ENCODE measurements around the gene GALNT17. TPM values are rescaled to one million over a fixed set of nuclear protein-coding genes. Genes with fewer than 3 reads are reported as not detected.

Gene GALNT17
- total RNA-seq, 1 donor: 0.36 TPM

DNA sequence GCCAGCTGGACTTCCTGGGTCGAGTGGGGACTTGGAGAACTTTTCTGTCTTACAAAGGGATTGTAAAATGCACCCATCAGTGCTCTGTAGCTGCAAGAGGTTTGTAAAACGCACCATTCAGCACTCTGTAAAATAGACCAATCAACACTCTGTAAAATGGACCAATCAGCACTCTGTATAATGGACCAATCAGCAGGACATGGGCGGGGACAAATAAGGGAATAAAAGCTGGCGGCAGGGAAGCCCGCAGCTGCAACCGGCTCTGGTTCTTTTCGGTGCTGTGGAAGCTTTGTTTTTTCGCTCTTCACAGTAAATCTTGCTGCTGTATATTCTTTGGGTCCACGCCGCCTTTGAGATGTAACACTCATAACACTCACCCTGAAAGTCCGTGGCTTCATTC, 151.9 kb downstream of the GALNT17 start:
- H3K4me2 ChIP-seq (ENCODE audit: insufficient read depth, low read length): no peak overlapping the region
- no peak overlapping the region for H3K4me3 ChIP-seq (ENCODE audit: insufficient read depth, low read length)
- TF ChIP-seq, protein P1, sequence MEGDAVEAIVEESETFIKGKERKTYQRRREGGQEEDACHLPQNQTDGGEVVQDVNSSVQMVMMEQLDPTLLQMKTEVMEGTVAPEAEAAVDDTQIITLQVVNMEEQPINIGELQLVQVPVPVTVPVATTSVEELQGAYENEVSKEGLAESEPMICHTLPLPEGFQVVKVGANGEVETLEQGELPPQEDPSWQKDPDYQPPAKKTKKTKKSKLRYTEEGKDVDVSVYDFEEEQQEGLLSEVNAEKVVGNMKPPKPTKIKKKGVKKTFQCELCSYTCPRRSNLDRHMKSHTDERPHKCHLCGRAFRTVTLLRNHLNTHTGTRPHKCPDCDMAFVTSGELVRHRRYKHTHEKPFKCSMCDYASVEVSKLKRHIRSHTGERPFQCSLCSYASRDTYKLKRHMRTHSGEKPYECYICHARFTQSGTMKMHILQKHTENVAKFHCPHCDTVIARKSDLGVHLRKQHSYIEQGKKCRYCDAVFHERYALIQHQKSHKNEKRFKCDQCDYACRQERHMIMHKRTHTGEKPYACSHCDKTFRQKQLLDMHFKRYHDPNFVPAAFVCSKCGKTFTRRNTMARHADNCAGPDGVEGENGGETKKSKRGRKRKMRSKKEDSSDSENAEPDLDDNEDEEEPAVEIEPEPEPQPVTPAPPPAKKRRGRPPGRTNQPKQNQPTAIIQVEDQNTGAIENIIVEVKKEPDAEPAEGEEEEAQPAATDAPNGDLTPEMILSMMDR (IDR thresholded peaks at IDR 0.05; ENCODE audit: extremely low read depth, low read depth, low read length): no peak
- no peaks in the 10 kb centered on the region for H3K27me3 ChIP-seq (ENCODE audit: insufficient read depth, low read length)
- no peaks in the 10 kb centered on the region for H3K36me3 ChIP-seq (ENCODE audit: insufficient read depth, low read length)
- no peaks in the 10 kb centered on the region for H3K79me2 ChIP-seq (ENCODE audit: insufficient read depth, low read length)
- no peak overlapping the region for H3K27ac ChIP-seq (ENCODE audit: low read depth, low read length)
- no peak overlapping the region for H2AFZ ChIP-seq (ENCODE audit: low read length)
- no peaks in the 10 kb centered on the region for H4K20me1 ChIP-seq (ENCODE audit: insufficient read depth, low read length)
- H3K4me1 ChIP-seq (ENCODE audit: insufficient read depth, low read length): no peaks in the 10 kb centered on the region
- H3K9me3 ChIP-seq (ENCODE audit: low read depth, low read length): no peaks in the 10 kb centered on the region
- DNase-seq (ENCODE audit: insufficient read length, low spot score, missing footprints): no peak

DNA sequence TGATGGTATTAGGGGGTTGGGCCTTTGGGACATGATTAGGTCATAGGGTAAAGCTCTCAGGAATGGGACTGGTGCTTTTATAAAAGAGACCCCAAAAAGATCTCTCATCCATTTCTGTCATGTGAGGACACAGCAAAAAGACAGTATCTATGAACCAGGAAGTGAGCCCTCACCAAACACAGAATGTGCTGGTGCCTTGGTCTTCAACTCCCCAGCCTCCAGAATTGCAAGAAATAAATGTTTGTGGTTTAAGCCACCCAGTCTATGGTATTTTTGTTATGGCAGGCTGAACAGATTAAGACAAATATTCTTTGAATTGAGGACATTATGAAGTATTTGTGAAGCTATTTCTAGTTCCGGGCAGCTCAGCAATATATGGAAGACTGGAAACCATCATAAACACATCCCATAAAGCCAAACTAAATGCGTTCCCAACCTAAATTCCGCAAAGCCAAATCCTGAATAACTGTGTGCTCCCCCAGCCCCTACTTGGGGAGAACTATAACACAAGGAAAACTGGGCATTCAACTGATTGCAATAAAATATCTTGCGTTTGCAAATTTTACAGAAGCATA, 153.7 kb downstream of the GALNT17 start:
- H3K4me1 ChIP-seq (ENCODE audit: insufficient read depth, low read length): no peaks in the 10 kb centered on the region
- no peaks in the 10 kb centered on the region for H3K27me3 ChIP-seq (ENCODE audit: insufficient read depth, low read length)
- H2AFZ ChIP-seq (ENCODE audit: low read length): no peak overlapping the region
- no peak overlapping the region for H3K4me2 ChIP-seq (ENCODE audit: insufficient read depth, low read length)
- no peak overlapping the region for H3K27ac ChIP-seq (ENCODE audit: low read depth, low read length)
- DNase-seq (ENCODE audit: insufficient read length, low spot score, missing footprints): no peak
- TF ChIP-seq, protein P1 (IDR thresholded peaks at IDR 0.05; ENCODE audit: extremely low read depth, low read depth, low read length): no peak
- H3K9me3 ChIP-seq (ENCODE audit: low read depth, low read length): no peaks in the 10 kb centered on the region
- H3K79me2 ChIP-seq (ENCODE audit: insufficient read depth, low read length): no peaks in the 10 kb centered on the region
- no peak overlapping the region for H3K4me3 ChIP-seq (ENCODE audit: insufficient read depth, low read length)
- H3K36me3 ChIP-seq (ENCODE audit: insufficient read depth, low read length): no peaks in the 10 kb centered on the region
- H4K20me1 ChIP-seq (ENCODE audit: insufficient read depth, low read length): no peaks in the 10 kb centered on the region

DNA sequence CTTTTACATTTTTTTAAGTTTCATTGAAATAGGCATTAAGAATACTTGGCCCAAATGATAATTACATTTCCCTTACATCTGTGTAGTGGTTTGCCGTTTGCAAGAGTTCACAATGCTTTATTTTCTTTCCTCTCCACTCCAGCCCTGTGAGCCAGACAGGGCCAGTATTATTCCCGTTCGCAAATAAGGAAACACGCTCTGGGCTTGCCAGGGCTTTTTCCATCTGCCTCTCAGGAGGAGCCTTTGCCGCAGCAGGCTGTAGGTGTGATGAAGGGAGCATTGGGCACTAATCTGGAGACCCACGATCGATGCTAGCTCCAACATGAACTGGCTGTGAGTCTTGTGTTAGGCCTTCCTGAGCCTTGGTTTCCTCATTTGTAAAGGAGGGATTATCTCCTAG, 154.4 kb downstream of the GALNT17 start:
- DNase-seq (ENCODE audit: insufficient read length, low spot score, missing footprints): no peak
- TF ChIP-seq, protein P1 (IDR thresholded peaks at IDR 0.05; ENCODE audit: extremely low read depth, low read depth, low read length): no peak
- Histone ChIP-seq H3K4me3 (ENCODE audit: insufficient read depth, low read length) (no peak overlapping the region), H3K4me2 (ENCODE audit: insufficient read depth, low read length) (no peak overlapping the region), H3K9me3 (ENCODE audit: low read depth, low read length) (no peaks in the 10 kb centered on the region), H3K27me3 (ENCODE audit: insufficient read depth, low read length) (no peaks in the 10 kb centered on the region), H3K36me3 (ENCODE audit: insufficient read depth, low read length) (no peaks in the 10 kb centered on the region), H3K4me1 (ENCODE audit: insufficient read depth, low read length) (no peaks in the 10 kb centered on the region), H3K27ac (ENCODE audit: low read depth, low read length) (no peak overlapping the region), H2AFZ (ENCODE audit: low read length) (no peak overlapping the region), H4K20me1 (ENCODE audit: insufficient read depth, low read length) (no peaks in the 10 kb centered on the region), H3K79me2 (ENCODE audit: insufficient read depth, low read length) (no peaks in the 10 kb centered on the region)

DNA sequence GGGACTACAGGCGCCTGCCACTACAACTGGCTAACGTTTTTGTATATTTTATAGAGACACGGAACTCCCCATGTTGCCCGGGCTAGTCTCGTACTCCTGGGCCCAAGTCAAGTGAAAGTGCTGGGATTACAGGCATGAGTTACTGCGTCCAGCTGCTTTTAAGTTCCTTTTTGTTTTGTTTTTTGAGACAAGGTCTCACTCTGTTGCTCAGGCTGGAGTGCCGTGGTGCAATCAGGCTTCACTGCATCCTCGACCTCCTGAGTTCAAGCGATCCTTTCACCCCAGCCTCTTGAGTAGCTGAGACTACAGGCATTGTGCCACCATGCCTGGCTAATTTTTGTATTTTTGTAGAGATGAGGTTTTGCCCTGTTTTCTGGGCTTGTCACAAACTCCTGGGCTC, 155.0 kb downstream of the GALNT17 start:
- H3K27ac ChIP-seq (ENCODE audit: low read depth, low read length): no peak overlapping the region
- no peak overlapping the region for H3K4me3 ChIP-seq (ENCODE audit: insufficient read depth, low read length)
- no peaks in the 10 kb centered on the region for H3K36me3 ChIP-seq (ENCODE audit: insufficient read depth, low read length)
- DNase-seq (ENCODE audit: insufficient read length, low spot score, missing footprints): no peak
- no peaks in the 10 kb centered on the region for H3K27me3 ChIP-seq (ENCODE audit: insufficient read depth, low read length)
- TF ChIP-seq, protein P1 (IDR thresholded peaks at IDR 0.05; ENCODE audit: extremely low read depth, low read depth, low read length): no peak
- no peaks in the 10 kb centered on the region for H3K79me2 ChIP-seq (ENCODE audit: insufficient read depth, low read length)
- no peak overlapping the region for H3K4me2 ChIP-seq (ENCODE audit: insufficient read depth, low read length)
- H3K9me3 ChIP-seq (ENCODE audit: low read depth, low read length): no peaks in the 10 kb centered on the region
- no peak overlapping the region for H2AFZ ChIP-seq (ENCODE audit: low read length)
- H3K4me1 ChIP-seq (ENCODE audit: insufficient read depth, low read length): no peaks in the 10 kb centered on the region
- no peaks in the 10 kb centered on the region for H4K20me1 ChIP-seq (ENCODE audit: insufficient read depth, low read length)
